Stimulated activated CD4-positive, alpha-beta T cell treated with anti-CD3 and anti-CD28 coated beads, TNF-alpha, amount 100 ng/mL, for 24 hours (primary cell): ENCODE results near the gene ZNF836.
A peak's percentile ranks its signal among the peaks of the same experiment; 100 is the strongest.

Source experiments
- DNase-seq, 3 experiments: peaks; one replicate each; pipeline ENCODE4 v3.0.0-alpha.2; 2020; ENCODE audit warnings: low read depth in 3 of 3

ZNF836 gene

GRCh38 chr19:52188822-52189734, 17.7 kb upstream of the ZNF836 start:
- peak in 2 of 3 experiments; percentile 4 to 95 for DNase-seq

GRCh38 chr19:52187407-52187806, 16.0 kb upstream of the ZNF836 start:
- DNase-seq, result no peak

GRCh38 chr19:52176574-52176973, 5.2 kb upstream of the ZNF836 start:
- no peak for DNase-seq

GRCh38 chr19:52172347-52172746, 926 bp upstream of the ZNF836 start:
- DNase-seq, result no peak

GRCh38 chr19:52170863-52171320, 529 bp downstream of the ZNF836 start:
- DNase-seq, result no peak

- no peak for DNase-seq
Observed at GRCh38 chr19:52170304-52170703, 1.1 kb downstream of the ZNF836 start.

GRCh38 chr19:52155596-52156359, 15.6 kb downstream of the ZNF836 start:
- no peak for DNase-seq

- DNase-seq, result no peak
Observed at GRCh38 chr19:52148256-52148655, 23.2 kb downstream of the ZNF836 start.

GRCh38 chr19:52142001-52142595, 29.3 kb downstream of the ZNF836 start:
- DNase-seq, result no peak

- no peak for DNase-seq
Observed at GRCh38 chr19:52141203-52141602, 30.2 kb downstream of the ZNF836 start.

GRCh38 chr19:52140032-52140710, 31.2 kb downstream of the ZNF836 start:
- peak in 1 of 3 experiments; percentile 97 for DNase-seq

- DNase-seq, result peak; percentile 59 to 98 (median 96)
Observed at GRCh38 chr19:52139252-52140031, 32.0 kb downstream of the ZNF836 start, which contains the start of gene ZNF616. Gene ZNF616, minus strand, starts transcription at chr19:52139938. Its CDS starts 9,426 bp downstream, at chr19:52130512.

- no peak for DNase-seq
Observed at GRCh38 chr19:52138983-52139251, 32.5 kb downstream of the ZNF836 start.

- DNase-seq, result peak in 1 of 3 experiments; percentile 31
Observed at GRCh38 chr19:52138278-52138982, 33.0 kb downstream of the ZNF836 start.

GRCh38 chr19:52120286-52120685, 51.1 kb downstream of the ZNF836 start:
- no peak for DNase-seq

GRCh38 chr19:52115526-52116053, 55.8 kb downstream of the ZNF836 start:
- no peak for DNase-seq

- DNase-seq, result no peak
Observed at GRCh38 chr19:52114691-52115090, 56.7 kb downstream of the ZNF836 start.

GRCh38 chr19:52112624-52113023, 58.8 kb downstream of the ZNF836 start:
- DNase-seq, result no peak

GRCh38 chr19:52110780-52111179, 60.6 kb downstream of the ZNF836 start:
- no peak for DNase-seq
